PC-9 (cell line): Measurements from ENCODE around the gene TMEM208. TPM values are rescaled to one million over a fixed set of nuclear protein-coding genes. Genes with fewer than 3 reads are reported as not detected.

ENCODE experiments used
- BruUV-seq: library from RNA; stranded (reverse); fragments of 400-500 nt; replicated peaks from 2 replicates; lab custom pipeline; 2021; lab: Mats Ljungman, UMichigan
- CTCF ChIA-PET: fragments of 300-600 bp; sonication (Branson Sonifier 250); formaldehyde crosslinking; loops from one replicate; lab custom pipeline; 2022; ENCODE audit warnings: antibody characterized with exemption; lab: Charles Lee
- POLR2A ChIA-PET: fragments of 300-600 bp; sonication (Branson Sonifier 250); formaldehyde crosslinking; loops from one replicate; lab custom pipeline; 2022; ENCODE audit warnings: antibody characterized with exemption; ENCODE audit not compliant: unreplicated experiment; lab: Charles Lee
- DNase-seq, 2 experiments: peaks; one replicate each; pipeline versions ENCODE4 v3.0.0 to v3.0.0-alpha.2; 2015 to 2022; ENCODE audit warnings: mixed read lengths in 1 of 2
- H2AFZ ChIP-seq: fragments of 200-600 bp; sonication (generic); 2 replicates; pipeline ENCODE4 v1.8.1; 2017; ENCODE audit warnings: antibody characterized with exemption
- H3F3A ChIP-seq: fragments of 200-600 bp; sonication (generic); 2 replicates; pipeline ENCODE4 v1.8.1; 2017; ENCODE audit warnings: antibody characterized with exemption, mild to moderate bottlenecking, low read depth; ENCODE audit not compliant: insufficient read depth
- H3K27ac ChIP-seq: fragments of 200-600 bp; sonication (generic); 2 replicates; pipeline ENCODE4 v1.6.1; 2016; ENCODE audit warnings: mixed run types
- H3K27me3 ChIP-seq: fragments of 200-600 bp; sonication (generic); 2 replicates; pipeline ENCODE4 v1.6.1; 2016; ENCODE audit warnings: low read depth, mixed run types; ENCODE audit not compliant: insufficient read depth
- H3K36me3 ChIP-seq: fragments of 200-600 bp; sonication (generic); 2 replicates; pipeline ENCODE4 v1.6.1; 2016; ENCODE audit warnings: low read depth, mixed run types
- H3K4me1 ChIP-seq: fragments of 200-600 bp; sonication (generic); replicated peaks from 2 replicates; pipeline ENCODE4 v1.6.1; 2016; ENCODE audit warnings: mixed run types; ENCODE audit not compliant: insufficient read depth
- H3K4me2 ChIP-seq: fragments of 200-600 bp; sonication (generic); 2 replicates; pipeline ENCODE4 v1.6.1; 2017; ENCODE audit warnings: mixed run types
- H3K4me3 ChIP-seq: fragments of 200-600 bp; sonication (generic); 2 replicates; pipeline ENCODE4 v1.6.1; 2016; ENCODE audit warnings: mixed run types
- H3K79me2 ChIP-seq: fragments of 200-600 bp; sonication (generic); 2 replicates; pipeline ENCODE4 v1.6.1; 2017; ENCODE audit warnings: low read depth, mixed run types
- H3K9me2 ChIP-seq: fragments of 200-600 bp; sonication (generic); 2 replicates; pipeline ENCODE4 v1.8.1; 2017; ENCODE audit warnings: mild to moderate bottlenecking; ENCODE audit not compliant: insufficient read depth
- H3K9me3 ChIP-seq: fragments of 200-600 bp; sonication (generic); 2 replicates; pipeline ENCODE4 v1.8.1; 2016; ENCODE audit warnings: low read depth; ENCODE audit not compliant: insufficient read depth
- H4K20me1 ChIP-seq: fragments of 200-600 bp; sonication (generic); 2 replicates; pipeline ENCODE4 v1.8.1; 2017; ENCODE audit not compliant: insufficient read depth
- CTCF ChIP-seq: fragments of 200-600 bp; sonication (generic); conservative IDR thresholded peaks from 2 replicates; pipeline ENCODE4 v1.6.1; 2017; ENCODE audit warnings: mixed run types, antibody characterized with exemption, mild to moderate bottlenecking, moderate library complexity
- EZH2 ChIP-seq: fragments of 200-600 bp; sonication (generic); IDR thresholded peaks from 2 replicates; pipeline ENCODE4 v1.8.0; 2017; ENCODE audit warnings: antibody characterized with exemption, low read depth
- intact Hi-C: fragments of 100-400 bp; cut with micrococcal nuclease; formaldehyde crosslinking; loops from one replicate; pipeline ENCODE4 v1.10.0; 2022; ENCODE audit not compliant: unreplicated experiment
- total RNA-seq: library from RNA; stranded (reverse); gene quantifications from 2 replicates; pipeline ENCODE4 v1.2.3, GENCODE V29; 2021

TMEM208 gene
- total RNA-seq, 1 experiment from 2014 or later = 39.5 TPM

GRCh38 chr16:67215706-67216105 lies 11.2 kb upstream of the TMEM208 start:
- H3K36me3 ChIP-seq = no peaks in the 10 kb centered on the region
- no peak overlapping the region for H3K4me3 ChIP-seq
- H3K27me3 ChIP-seq = no peaks in the 10 kb centered on the region
- no peak overlapping the region for H3K4me2 ChIP-seq
- no peaks in the 10 kb centered on the region for H3K9me2 ChIP-seq
- no peak overlapping the region for H3K27ac ChIP-seq
- DNase-seq = no peak
- TF ChIP-seq CTCF (no peak), EZH2 (no peak)
- H2AFZ ChIP-seq = no peak overlapping the region
- no peaks in the 10 kb centered on the region for H3K79me2 ChIP-seq
- intact Hi-C loops = no loop called here
- peaks cover 34% of the 10 kb centered on the region for H3K4me1 ChIP-seq
- CTCF ChIA-PET = no interaction called here
- POLR2A ChIA-PET = no interaction called here
- H3F3A ChIP-seq = peaks cover 35% of the 10 kb centered on the region
- H4K20me1 ChIP-seq = no peaks in the 10 kb centered on the region
- no TSS peak for BruUV-seq
- H3K9me3 ChIP-seq = no peaks in the 10 kb centered on the region

- Histone ChIP-seq H3K79me2 (no peaks in the 10 kb centered on the region), H3K4me2 (no peak overlapping the region), H3K4me3 (no peak overlapping the region), H2AFZ (no peak overlapping the region), H3K27ac (no peak overlapping the region), H3K36me3 (no peaks in the 10 kb centered on the region), H4K20me1 (no peaks in the 10 kb centered on the region), H3K9me3 (no peaks in the 10 kb centered on the region), H3K9me2 (no peaks in the 10 kb centered on the region), H3K27me3 (no peaks in the 10 kb centered on the region), H3F3A (peaks cover 29% of the 10 kb centered on the region), H3K4me1 (peaks cover 33% of the 10 kb centered on the region)
- POLR2A ChIA-PET = no interaction called here
- no TSS peak for BruUV-seq
- DNase-seq = no peak
- TF ChIP-seq CTCF (no peak), EZH2 (no peak)
- CTCF ChIA-PET = interaction anchor here (0.6 kb wide), 1 partner anchor 31 kb away, joined by 4 read pairs; the partner anchor contains the start of gene FHOD1
- intact Hi-C loops = no loop called here
Observed at GRCh38 chr16:67216612-67217490, 10.1 kb upstream of the TMEM208 start.

GRCh38 chr16:67223992-67224391 lies 2.9 kb upstream of the TMEM208 start:
- H2AFZ ChIP-seq = no peak overlapping the region
- intact Hi-C loops = no loop called here
- no peak for DNase-seq
- H3K4me2 ChIP-seq = no peak overlapping the region
- H3F3A ChIP-seq = peaks cover 13% of the 10 kb centered on the region; the same call in 1 of the 2 replicates
- no peaks in the 10 kb centered on the region for H3K36me3 ChIP-seq
- ChIA-PET CTCF (no interaction called here), POLR2A (interaction anchor here (0.7 kb wide), 1 partner anchor 15 kb away, joined by 3 read pairs; no protein-coding TSS in a partner anchor)
- H4K20me1 ChIP-seq = no peaks in the 10 kb centered on the region
- no peaks in the 10 kb centered on the region for H3K9me3 ChIP-seq
- no peaks in the 10 kb centered on the region for H3K27me3 ChIP-seq
- H3K4me1 ChIP-seq = peaks cover 15% of the 10 kb centered on the region
- H3K4me3 ChIP-seq = no peak overlapping the region
- no peak overlapping the region for H3K27ac ChIP-seq
- no TSS peak for BruUV-seq
- H3K79me2 ChIP-seq = peaks cover 16% of the 10 kb centered on the region
- no peaks in the 10 kb centered on the region for H3K9me2 ChIP-seq
- no peak for TF ChIP-seq EZH2
